Caco-2 (cell line): ENCODE data around the gene ZNF775. TPM values are rescaled to one million over a fixed set of nuclear protein-coding genes. Genes with fewer than 3 reads are reported as not detected.

Experiments
- BruUV-seq: library from RNA; stranded (reverse); fragments of 400-500 nt; replicated peaks from 2 replicates; lab custom pipeline; 2021; lab: Mats Ljungman, UMichigan
- CTCF ChIA-PET: fragments of 300-600 bp; sonication (Branson Sonifier 250); formaldehyde crosslinking; loops from one replicate; lab custom pipeline; 2022; ENCODE audit warnings: antibody characterized with exemption; lab: Charles Lee
- POLR2A ChIA-PET: fragments of 300-600 bp; sonication (Branson Sonifier 250); formaldehyde crosslinking; loops from one replicate; lab custom pipeline; 2022; ENCODE audit warnings: antibody characterized with exemption; lab: Charles Lee
- DNase-seq, 2 experiments: peaks; one replicate each; pipeline versions ENCODE4 v3.0.0 to v3.0.0-alpha.2; 2020 to 2022
- H3K27me3 ChIP-seq: replicated peaks from 2 replicates; pipeline ENCODE4 v1.6.0; 2011; ENCODE audit warnings: low read length; ENCODE audit not compliant: control insufficient read depth, insufficient read depth
- H3K36me3 ChIP-seq: 2 replicates; pipeline ENCODE4 v1.5.1; 2011; ENCODE audit warnings: low read length; ENCODE audit not compliant: control insufficient read depth, insufficient read depth
- H3K4me1 ChIP-seq: fragments of 250-450 bp; sonication (Bioruptor Pico); 2 replicates; pipeline ENCODE4 v1.5.1; 2020; ENCODE audit warnings: mild to moderate bottlenecking
- H3K4me3 ChIP-seq: 2 replicates; pipeline ENCODE4 v1.5.1; 2011; ENCODE audit warnings: low read depth, mild to moderate bottlenecking, control low read depth, low read length
- H3K9me3 ChIP-seq: fragments of 250-450 bp; sonication (Bioruptor Pico); 2 replicates; pipeline ENCODE4 v1.5.1; 2020; ENCODE audit warnings: mild to moderate bottlenecking, moderate library complexity
- H3K27ac Mint-ChIP-seq: one replicate; pipeline ENCODE4 v1.8.0; 2022; ENCODE audit warnings: mixed read lengths; ENCODE audit not compliant: unreplicated experiment
- H3K27me3 Mint-ChIP-seq: one replicate; pipeline ENCODE4 v1.8.0; 2022; ENCODE audit warnings: mixed read lengths; ENCODE audit not compliant: insufficient read depth, unreplicated experiment
- H3K36me3 Mint-ChIP-seq: one replicate; pipeline ENCODE4 v1.8.0; 2022; ENCODE audit warnings: mild to moderate bottlenecking, mixed read lengths; ENCODE audit not compliant: insufficient read depth, unreplicated experiment
- H3K4me1 Mint-ChIP-seq: one replicate; pipeline ENCODE4 v1.8.0; 2022; ENCODE audit warnings: low read depth, mixed read lengths; ENCODE audit not compliant: unreplicated experiment
- H3K4me3 Mint-ChIP-seq: one replicate; pipeline ENCODE4 v1.8.0; 2022; ENCODE audit warnings: mild to moderate bottlenecking, moderate library complexity, mixed read lengths; ENCODE audit not compliant: unreplicated experiment
- H3K9me3 Mint-ChIP-seq: one replicate; pipeline ENCODE4 v1.8.0; 2022; ENCODE audit warnings: mixed read lengths; ENCODE audit not compliant: unreplicated experiment
- CTCF ChIP-seq, 2 experiments: fragments of 200-600 bp in 1 of 2; IDR thresholded peaks; 1 replicate in 1 of 2; 2 replicates in 1 of 2; pipeline versions ENCODE4 v1.5.1 to v1.8.0; 2011 to 2022; ENCODE audit warnings: antibody characterized with exemption in 1 of 2, control low read depth in 1 of 2, inconsistent platforms in 1 of 2, low read depth in 1 of 2, low read length in 1 of 2, mild to moderate bottlenecking in 1 of 2, moderate library complexity in 1 of 2; ENCODE audit not compliant: insufficient read depth in 1 of 2, severe bottlenecking in 1 of 2, unreplicated experiment in 1 of 2
- intact Hi-C: fragments of 100-400 bp; cut with micrococcal nuclease; formaldehyde crosslinking; loops from one replicate; pipeline ENCODE4 v1.10.0; 2022; ENCODE audit not compliant: unreplicated experiment
- total RNA-seq: library from RNA; stranded (reverse); gene quantifications from 2 replicates; pipeline ENCODE4 v1.2.3, GENCODE V29; 2022

ZNF775 gene
- total RNA-seq, 1 experiment from 2014 or later: 4.0 TPM

GRCh38 chr7:150374472-150374871 is 4.7 kb upstream of the ZNF775 start:
- Mint-ChIP-seq H3K4me3 (no peak overlapping the region), H3K36me3 (peaks cover 64% of the 10 kb centered on the region)
- intact Hi-C loops: no loop called here

GRCh38 chr7:150375662-150376521 is 3.2 kb upstream of the ZNF775 start:
- no peak overlapping the region for H3K4me3 ChIP-seq
- no peaks in the 10 kb centered on the region for H3K27me3 ChIP-seq
- no peaks in the 10 kb centered on the region for H3K9me3 Mint-ChIP-seq
- no peak for TF ChIP-seq CTCF (IDR thresholded peaks at IDR 0.05; ENCODE audit: insufficient read depth in 1 of 2, low read depth in 1 of 2, low read length in 1 of 2, severe bottlenecking in 1 of 2, unreplicated experiment in 1 of 2)
- peak overlapping the region; percentile 37 for H3K27ac Mint-ChIP-seq
- no peaks in the 10 kb centered on the region for H3K9me3 ChIP-seq
- BruUV-seq: no TSS peak
- peak overlapping the region; percentile 10 for H3K4me3 Mint-ChIP-seq
- peaks cover 34% of the 10 kb centered on the region for H3K4me1 ChIP-seq
- CTCF ChIA-PET: no interaction called here
- peaks cover 56% of the 10 kb centered on the region for H3K36me3 Mint-ChIP-seq
- peak in 1 of 2 experiments; percentile 26 for DNase-seq
- POLR2A ChIA-PET: no interaction called here
- intact Hi-C loops: no loop called here
- peaks cover 4% of the 10 kb centered on the region; the same call in 1 of the 2 replicates for H3K36me3 ChIP-seq
- H3K4me1 Mint-ChIP-seq: peaks cover 39% of the 10 kb centered on the region
- no peaks in the 10 kb centered on the region for H3K27me3 Mint-ChIP-seq

More at GRCh38 chr7:150374472-150374871, 4.7 kb upstream of the ZNF775 start:
- no peak for DNase-seq
- Histone ChIP-seq H3K36me3 (peaks cover 6% of the 10 kb centered on the region; the same call in 1 of the 2 replicates), H3K4me1 (peaks cover 33% of the 10 kb centered on the region), H3K4me3 (no peak overlapping the region), H3K27me3 (no peaks in the 10 kb centered on the region), H3K9me3 (no peaks in the 10 kb centered on the region)
- Mint-ChIP-seq H3K27me3 (no peaks in the 10 kb centered on the region), H3K27ac (no peak overlapping the region), H3K4me1 (peaks cover 27% of the 10 kb centered on the region), H3K9me3 (no peaks in the 10 kb centered on the region)
- ChIA-PET CTCF (interaction anchor here (0.5 kb wide), 1 partner anchor 60 kb away, joined by 3 read pairs; no protein-coding TSS in a partner anchor), POLR2A (no interaction called here)
- no peak for TF ChIP-seq CTCF (IDR thresholded peaks at IDR 0.05; ENCODE audit: insufficient read depth in 1 of 2, low read depth in 1 of 2, low read length in 1 of 2, severe bottlenecking in 1 of 2, unreplicated experiment in 1 of 2)
- BruUV-seq: no TSS peak

- H3K27ac Mint-ChIP-seq: peak overlapping the region; percentile 37
- no peak for TF ChIP-seq CTCF (IDR thresholded peaks at IDR 0.05; ENCODE audit: insufficient read depth in 1 of 2, low read depth in 1 of 2, low read length in 1 of 2, severe bottlenecking in 1 of 2, unreplicated experiment in 1 of 2)
- H3K4me3 ChIP-seq: no peak overlapping the region
- H3K4me1 ChIP-seq: peaks cover 37% of the 10 kb centered on the region
- H3K4me1 Mint-ChIP-seq: peaks cover 39% of the 10 kb centered on the region
- H3K9me3 Mint-ChIP-seq: no peaks in the 10 kb centered on the region
- no peaks in the 10 kb centered on the region for H3K27me3 ChIP-seq
- peaks cover 3% of the 10 kb centered on the region; the same call in 1 of the 2 replicates for H3K36me3 ChIP-seq
- peaks cover 53% of the 10 kb centered on the region for H3K36me3 Mint-ChIP-seq
- H3K27me3 Mint-ChIP-seq: no peaks in the 10 kb centered on the region
- BruUV-seq: no TSS peak
- ChIA-PET POLR2A (interaction anchor here (2.2 kb wide), 1 partner anchor 8 kb away, joined by 29 read pairs; the partner anchor contains the start of gene REPIN1), CTCF (no interaction called here)
- intact Hi-C loops: no loop called here
- DNase-seq: peak in 1 of 2 experiments; percentile 21
- no peaks in the 10 kb centered on the region for H3K9me3 ChIP-seq
- peak overlapping the region; percentile 10 for H3K4me3 Mint-ChIP-seq
Measured at GRCh38 chr7:150376560-150376959, 2.6 kb upstream of the ZNF775 start.
